Measurements from ENCODE around the gene PHYH.

PHYH gene

GRCh38 chr10:13306103-13306502, 6.2 kb upstream of the PHYH start:
- TF ChIP-seq, protein P1, sequence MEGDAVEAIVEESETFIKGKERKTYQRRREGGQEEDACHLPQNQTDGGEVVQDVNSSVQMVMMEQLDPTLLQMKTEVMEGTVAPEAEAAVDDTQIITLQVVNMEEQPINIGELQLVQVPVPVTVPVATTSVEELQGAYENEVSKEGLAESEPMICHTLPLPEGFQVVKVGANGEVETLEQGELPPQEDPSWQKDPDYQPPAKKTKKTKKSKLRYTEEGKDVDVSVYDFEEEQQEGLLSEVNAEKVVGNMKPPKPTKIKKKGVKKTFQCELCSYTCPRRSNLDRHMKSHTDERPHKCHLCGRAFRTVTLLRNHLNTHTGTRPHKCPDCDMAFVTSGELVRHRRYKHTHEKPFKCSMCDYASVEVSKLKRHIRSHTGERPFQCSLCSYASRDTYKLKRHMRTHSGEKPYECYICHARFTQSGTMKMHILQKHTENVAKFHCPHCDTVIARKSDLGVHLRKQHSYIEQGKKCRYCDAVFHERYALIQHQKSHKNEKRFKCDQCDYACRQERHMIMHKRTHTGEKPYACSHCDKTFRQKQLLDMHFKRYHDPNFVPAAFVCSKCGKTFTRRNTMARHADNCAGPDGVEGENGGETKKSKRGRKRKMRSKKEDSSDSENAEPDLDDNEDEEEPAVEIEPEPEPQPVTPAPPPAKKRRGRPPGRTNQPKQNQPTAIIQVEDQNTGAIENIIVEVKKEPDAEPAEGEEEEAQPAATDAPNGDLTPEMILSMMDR (IDR thresholded peaks at IDR 0.05; ENCODE audit: low read depth, low read length), result no peak
- DNase-seq (ENCODE audit: extremely low read depth, low read depth), result no peak

GRCh38 chr10:13302821-13303555, 3.1 kb upstream of the PHYH start:
- TF ChIP-seq, protein P1 (IDR thresholded peaks at IDR 0.05; ENCODE audit: low read depth, low read length), result no peak

GRCh38 chr10:13298748-13299436, 972 bp downstream of the PHYH start:
- DNase-seq (ENCODE audit: extremely low read depth, low read depth), result no peak
- TF ChIP-seq, protein P1 (IDR thresholded peaks at IDR 0.05; ENCODE audit: low read depth, low read length), result no peak

More at GRCh38 chr10:13302821-13303555, 3.1 kb upstream of the PHYH start:
- no peak for DNase-seq (ENCODE audit: extremely low read depth, low read depth)

DNA sequence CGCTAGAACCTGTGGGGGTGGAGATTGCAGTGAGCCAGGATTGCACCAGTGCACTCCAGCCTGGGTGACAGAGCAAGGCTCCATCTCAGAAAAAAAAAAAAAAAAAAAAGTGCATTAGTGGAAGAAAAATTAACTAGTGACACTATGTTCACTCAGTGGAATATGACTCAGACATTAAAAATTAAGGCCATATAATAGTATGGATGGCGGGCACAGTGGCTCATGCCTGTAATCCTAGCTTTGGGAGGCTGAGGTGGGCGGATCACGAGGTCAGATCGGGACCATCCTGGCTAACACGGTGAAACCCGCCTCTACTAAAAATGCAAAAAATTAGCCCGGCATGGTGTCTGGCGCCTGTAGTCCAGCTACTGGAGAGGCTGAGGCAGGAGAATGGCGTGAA, 3.4 kb downstream of the PHYH start:
- DNase-seq (ENCODE audit: extremely low read depth, low read depth), result no peak
- TF ChIP-seq, protein P1 (IDR thresholded peaks at IDR 0.05; ENCODE audit: low read depth, low read length), result no peak

DNA sequence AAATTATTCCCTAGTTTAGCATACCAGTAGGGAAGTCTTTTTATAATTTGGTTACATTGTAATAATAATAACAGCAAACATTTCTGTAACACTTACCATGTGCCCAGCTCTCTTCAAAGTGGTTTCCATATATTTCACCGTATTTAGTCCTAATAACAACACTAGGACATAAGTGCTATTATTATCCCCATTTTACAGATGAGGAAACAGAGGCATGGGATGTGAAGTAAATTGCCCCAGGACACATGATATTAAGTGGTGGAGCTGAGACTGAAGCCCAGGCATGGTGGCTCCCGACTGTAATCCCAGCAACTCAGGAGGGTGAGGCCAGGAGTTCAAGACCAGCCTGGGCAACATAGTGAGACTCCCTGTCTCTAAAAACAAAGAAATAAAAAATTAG, 5.1 kb downstream of the PHYH start:
- DNase-seq (ENCODE audit: extremely low read depth, low read depth), result no peak
- TF ChIP-seq, protein P1 (IDR thresholded peaks at IDR 0.05; ENCODE audit: low read depth, low read length), result no peak

GRCh38 chr10:13291821-13292773, 7.8 kb downstream of the PHYH start:
- DNase-seq (ENCODE audit: extremely low read depth, low read depth), result no peak
- TF ChIP-seq, protein P1 (IDR thresholded peaks at IDR 0.05; ENCODE audit: low read depth, low read length), result no peak

Data from AG09319 (cell line).